Right renal pelvis (tissue), 4 donors: ENCODE data around the gene GRM8. TPM values are rescaled to one million over a fixed set of nuclear protein-coding genes. Genes with fewer than 3 reads are reported as not detected.

Experiments
- DNase-seq, 4 donors: peaks; one replicate each; pipeline ENCODE4 v3.0.0-alpha.2; 2013; ENCODE audit warnings: low read depth in 4 of 4, low spot score in 3 of 4, missing footprints in 1 of 4
- polyA plus RNA-seq, 4 donors: library from polyadenylated mRNA; unstranded; fragments of 120-200 nt; gene quantifications; one replicate each; pipeline ENCODE4 v1.2.1, GENCODE V29; 2013; ENCODE audit not compliant: insufficient read length in 4 of 4

The GRM8 gene
- polyA plus RNA-seq, 4 donors, result 7.0 to 10.0 (median 8.9) TPM

DNA sequence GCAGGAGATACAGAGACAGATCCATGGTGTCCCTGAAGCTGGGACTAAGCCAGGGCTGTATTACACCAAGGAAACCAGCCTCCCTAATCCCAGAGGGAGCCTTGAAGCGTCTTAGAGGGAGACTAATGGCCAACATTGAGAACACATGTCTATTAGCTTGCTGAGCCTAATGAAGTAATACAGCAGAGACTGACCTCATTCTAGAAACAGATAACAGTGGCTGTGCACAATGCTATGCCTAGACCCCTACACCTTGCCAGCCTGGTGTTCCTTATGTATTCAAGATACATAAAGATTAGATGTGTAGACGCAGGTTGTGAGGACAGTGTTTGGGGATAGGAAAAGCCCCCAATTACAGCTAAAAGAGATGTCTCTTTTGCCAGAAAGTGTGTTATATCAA lies 19.1 kb downstream of the GRM8 start:
- DNase-seq, result no peak

DNA sequence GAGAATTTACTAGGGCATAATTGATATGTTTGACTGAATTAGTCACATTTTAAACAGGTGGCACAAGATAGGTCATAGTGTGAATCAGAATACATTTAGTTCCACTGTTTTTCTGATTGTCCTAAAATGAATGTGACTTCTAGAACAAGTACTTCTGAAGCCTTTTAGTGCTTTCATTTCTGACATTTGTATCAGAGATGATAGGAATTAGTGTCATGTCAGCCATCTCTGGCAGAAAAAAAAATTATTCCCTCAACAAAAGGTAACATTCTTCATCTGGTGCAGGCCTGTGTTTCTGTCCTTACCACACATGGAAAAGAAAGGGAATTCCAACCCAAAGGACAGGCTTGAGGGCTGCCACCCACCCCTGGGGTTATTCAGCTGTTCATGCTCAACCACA lies 21.3 kb downstream of the GRM8 start:
- no peak for DNase-seq

DNA sequence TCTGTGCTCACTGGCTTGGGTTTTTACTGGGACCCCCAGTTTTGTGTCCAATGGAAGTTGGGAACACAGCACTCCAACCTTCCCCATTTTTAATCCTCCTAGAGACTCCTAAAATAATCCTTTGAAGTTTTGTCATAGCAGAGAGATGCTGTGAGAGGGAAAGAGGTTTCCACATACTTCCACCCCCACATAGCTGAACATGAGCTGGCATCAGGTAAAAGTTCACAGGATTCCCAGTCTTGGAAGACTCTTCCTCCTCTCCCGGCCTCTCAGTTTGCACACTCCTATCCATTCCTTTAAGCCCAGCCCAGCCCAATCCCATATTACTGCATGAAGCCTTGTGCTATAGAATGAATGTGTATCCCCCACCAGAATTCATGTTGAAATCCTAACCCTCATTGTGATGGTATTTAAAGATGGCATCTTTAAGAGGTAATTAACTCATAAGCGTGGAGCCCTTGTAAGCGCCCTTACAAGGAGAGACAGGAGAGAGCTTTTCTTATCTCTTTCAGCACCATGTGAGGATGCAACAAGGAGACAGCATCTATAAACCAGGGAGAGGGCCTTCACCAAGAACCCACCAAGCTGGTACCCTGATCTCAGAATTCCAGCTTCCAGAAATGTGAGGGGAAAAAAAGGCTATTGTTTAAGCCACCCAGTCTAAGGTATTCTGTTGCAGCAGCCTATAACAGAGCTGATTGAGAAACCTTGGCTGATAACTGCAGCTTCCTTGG lies 22.4 kb downstream of the GRM8 start:
- DNase-seq, result no peak

DNA sequence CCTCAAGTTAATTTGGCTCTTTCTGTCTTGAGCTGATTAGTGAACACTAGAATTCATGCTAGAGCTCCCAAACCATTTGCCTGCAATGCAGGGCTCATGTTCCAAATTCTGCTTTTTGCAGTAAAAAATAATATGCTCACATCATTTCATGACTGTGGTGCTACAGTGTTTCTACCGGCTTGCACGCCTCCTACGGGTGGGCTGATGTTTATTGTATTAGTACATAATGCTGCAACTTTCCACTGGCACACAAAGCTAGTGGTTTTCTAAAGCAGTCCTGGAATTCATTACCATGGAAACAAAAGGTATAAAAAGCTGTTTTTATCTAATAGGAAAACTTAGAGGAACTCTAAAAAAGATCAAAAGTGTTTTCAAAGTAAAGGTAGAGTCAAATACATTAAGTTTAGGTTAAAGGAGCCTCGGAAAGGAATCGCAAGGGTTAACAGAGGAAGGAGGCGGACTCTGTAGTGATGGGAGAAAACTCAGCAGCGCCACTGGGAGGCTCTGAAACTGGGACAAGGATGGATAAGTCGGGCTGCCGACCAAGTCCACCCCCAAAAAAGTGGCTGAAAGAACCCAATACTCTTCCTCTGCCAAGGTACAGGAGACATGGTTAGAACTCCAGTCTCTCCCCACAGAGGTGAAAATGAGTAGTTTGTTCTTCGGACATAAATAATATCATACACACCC lies 25.9 kb downstream of the GRM8 start:
- no peak for DNase-seq

DNA sequence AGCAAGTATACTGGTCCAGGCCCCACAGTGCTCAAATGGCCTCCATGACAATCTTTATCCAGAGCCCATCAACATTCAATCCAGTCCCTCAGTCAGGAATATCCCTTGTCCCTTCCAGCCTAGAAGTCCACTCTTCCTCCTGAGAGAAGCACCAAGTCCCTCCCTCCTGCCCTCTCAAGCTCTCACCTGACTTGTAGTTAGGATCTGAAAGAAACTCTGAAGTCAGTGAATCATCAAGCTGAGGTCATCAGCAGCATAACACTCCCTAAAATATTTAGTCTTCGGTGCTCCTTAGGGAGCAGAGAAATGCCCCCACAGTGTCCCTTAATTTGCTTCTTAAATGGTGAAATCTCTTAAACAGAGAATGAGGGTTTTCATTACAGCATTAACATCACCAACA lies 31.0 kb downstream of the GRM8 start:
- no peak for DNase-seq

DNA sequence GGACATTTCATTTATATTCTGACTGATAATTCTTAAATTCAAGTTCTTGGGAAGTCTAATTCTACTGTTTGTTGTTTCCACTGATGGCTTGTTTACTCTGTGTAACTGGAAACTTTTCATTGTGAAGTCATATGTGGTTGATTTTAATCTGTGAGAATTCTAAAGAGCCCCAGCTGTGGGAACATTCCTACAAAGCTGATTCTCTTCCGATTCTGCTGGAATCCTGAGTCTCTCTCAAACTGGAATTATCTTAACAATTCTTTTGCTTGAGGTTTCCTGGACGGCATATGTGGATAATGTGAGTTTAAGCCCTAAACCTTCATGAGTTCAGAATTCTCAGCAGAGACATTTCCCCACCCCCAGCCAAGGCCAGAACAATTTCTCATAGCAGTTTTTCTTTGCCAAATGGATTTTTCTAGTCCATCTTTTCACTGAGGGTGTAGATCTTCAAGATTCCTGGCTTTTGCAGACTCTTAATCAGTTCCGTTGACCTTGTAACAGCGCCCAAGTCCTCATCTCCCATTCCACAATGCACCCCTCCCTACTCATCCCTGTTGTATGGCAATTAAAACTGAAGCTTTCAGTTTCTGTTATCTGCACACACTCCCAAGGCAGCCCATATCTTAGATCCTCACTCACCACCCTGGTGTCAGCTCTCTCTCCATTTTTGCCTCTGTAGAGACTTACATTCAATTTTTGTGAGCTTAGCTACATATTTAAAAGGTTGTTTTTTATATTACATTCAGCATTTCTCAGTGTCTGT lies 37.6 kb downstream of the GRM8 start:
- DNase-seq, result no peak

DNA sequence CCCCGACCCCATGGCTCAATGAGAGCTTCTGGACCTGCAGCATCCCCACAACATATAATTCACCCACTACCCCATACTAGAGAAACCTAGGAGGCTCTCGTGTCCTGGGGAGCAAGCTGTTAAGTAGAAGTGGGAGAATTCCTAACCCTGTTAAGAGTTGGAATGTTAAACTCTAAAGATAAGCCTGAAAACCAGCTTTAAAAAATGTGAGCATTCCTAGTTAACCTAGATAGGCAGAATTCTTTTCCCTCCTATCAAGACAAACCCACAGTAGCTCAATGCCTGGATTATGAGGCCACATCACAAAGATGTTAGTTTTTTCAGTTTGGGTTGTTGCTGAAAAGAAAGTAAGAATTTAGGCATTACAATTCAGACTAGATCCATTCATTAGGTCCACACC lies 42.9 kb downstream of the GRM8 start:
- no peak for DNase-seq

DNA sequence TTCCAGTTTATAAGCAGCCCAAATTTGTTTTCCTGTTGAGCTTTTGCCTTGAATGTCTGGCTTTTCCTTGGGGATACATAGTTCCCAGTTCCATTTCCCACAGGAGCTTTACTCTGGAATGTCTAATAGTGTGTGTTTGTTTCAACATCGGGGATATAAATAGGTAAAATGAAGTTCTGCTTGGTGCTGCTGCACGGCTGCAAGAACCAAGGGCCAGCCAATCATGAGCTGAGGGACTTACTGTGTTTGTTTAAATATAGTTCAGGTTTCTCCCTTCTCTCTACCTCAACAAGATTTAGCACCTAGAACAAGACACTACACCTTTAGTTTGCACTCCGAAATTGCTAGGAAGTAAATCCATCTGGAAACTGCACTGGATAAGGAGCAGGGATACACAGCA lies 43.9 kb downstream of the GRM8 start:
- no peak for DNase-seq

DNA sequence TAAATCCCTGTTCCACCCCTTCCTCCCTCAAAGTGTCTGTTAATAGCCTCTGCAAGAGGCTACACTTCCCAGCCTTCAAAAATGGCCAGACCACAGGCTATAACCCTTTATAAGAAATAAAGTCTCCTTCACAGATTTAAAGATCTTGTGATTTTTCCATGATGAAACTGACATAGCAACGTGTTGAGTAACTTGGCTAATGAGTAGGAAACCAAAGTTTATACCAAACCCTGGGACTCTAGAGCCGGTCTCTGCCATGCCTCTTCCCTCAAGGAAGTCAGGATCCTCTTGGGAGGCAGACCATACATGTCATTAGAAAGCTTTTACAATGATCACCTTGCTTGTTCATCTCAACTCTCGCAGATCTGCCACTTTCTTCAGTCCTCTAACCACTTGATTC lies 44.4 kb downstream of the GRM8 start:
- no peak for DNase-seq

DNA sequence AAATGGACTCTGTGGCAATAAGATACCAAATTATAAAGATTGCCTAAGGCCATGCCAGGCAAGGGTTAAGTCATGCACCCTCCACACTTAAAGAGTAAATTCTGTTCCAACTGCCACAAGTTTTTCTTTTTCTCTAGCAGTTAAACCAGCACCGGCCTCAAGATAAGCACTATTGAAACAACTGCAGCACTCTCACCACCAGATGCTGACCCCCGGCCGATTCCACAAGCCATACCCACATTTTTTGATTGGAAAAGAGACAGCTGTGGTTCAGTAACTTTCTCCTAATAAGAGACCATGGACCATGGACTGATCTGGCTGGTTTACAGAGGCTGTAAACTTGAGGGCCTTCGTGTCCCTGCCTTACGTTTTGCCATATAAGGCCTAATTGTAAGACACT lies 44.9 kb downstream of the GRM8 start:
- no peak for DNase-seq

DNA sequence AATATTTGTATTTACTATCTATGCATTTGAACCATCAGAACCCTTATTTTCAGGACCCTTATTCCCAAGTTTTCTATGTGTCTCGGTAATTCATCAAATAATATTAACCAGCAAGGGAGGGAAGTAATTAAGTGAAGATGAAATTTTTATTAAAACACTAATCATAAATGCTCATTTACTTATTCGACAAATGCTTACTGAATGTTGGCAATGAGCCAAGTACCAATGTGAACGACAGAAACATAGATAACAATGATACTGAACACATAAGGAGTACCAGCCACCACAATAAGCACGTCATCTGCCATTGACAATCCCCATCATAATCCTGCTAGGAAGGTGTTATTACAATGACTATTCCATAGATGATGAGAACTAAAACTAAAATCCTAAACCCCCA lies 45.5 kb downstream of the GRM8 start:
- no peak for DNase-seq

DNA sequence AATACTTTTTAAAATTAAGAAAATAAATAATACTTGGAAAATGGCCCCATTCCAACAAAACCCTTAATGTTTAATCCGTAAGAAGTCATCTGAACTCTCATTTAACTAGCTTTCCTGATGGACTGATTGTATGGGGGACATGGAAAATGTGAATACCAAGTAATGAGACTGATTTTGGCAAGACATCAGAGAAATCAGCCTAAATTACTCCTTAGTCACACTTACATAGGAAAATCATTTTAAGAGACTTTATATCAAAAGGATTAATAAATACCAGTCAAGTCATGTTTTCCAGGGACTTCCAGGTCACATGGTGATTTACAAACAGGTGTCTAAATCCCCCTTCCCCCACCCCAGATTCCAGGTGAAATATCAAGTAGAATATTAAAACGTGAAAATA lies 58.2 kb downstream of the GRM8 start:
- DNase-seq, result peak in 2 of 4 donors; percentile 8 to 13

DNA sequence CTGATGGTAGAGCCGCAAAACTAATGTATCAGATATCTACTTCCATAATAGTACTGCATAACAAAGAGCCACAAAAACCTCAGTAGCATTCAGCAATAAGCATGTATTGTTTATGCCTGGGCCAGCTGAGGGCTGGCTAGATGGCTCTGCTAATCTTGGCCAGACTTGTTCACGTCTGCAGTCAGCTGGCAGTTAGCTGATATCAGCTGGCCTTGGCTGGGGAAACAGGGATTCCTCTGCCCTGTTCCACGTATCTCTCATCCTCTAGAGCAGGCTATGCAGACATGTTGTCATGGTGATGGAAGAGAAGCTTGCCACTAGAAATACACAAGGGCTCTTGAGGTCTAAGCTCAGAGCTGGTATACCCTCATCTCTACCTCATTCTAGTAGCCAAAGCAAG lies 62.9 kb downstream of the GRM8 start:
- no peak for DNase-seq

DNA sequence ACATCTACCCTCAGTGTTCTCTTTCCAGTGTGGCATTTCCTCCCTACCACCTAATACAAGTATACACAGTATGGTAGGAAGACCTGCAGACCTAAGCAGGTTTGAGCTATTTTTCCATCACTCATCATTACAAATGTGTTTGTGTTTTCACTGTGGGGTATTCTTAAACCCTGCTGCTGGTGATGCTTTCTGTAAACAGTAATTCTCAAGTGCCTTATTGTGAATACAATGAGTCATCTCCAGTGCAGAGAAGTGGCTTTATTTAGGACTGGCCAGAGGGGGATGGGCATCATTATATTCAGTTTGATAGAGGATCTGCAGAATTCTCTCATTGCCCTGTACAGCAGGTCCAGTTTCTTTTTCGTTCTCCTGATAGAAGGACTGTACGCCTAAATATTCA lies 63.7 kb downstream of the GRM8 start:
- no peak for DNase-seq

DNA sequence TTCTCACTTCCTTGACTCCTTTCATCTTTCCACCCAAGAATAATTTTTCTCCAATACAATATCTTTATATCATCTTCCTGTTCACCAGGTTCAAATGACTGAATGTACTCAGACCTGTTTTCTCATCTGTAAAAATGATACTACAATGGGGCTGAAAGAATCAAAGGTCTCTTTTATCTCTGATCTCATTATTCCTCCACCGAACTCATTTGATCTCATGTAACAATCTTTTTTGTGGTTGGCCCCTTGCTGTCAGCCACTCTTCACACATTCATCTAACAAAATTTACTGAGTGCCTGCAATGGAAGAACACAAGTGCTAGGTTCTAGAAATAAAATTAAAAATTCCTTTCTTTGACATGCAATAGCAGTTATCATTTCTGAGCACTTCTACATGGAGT lies 65.0 kb downstream of the GRM8 start:
- no peak for DNase-seq

DNA sequence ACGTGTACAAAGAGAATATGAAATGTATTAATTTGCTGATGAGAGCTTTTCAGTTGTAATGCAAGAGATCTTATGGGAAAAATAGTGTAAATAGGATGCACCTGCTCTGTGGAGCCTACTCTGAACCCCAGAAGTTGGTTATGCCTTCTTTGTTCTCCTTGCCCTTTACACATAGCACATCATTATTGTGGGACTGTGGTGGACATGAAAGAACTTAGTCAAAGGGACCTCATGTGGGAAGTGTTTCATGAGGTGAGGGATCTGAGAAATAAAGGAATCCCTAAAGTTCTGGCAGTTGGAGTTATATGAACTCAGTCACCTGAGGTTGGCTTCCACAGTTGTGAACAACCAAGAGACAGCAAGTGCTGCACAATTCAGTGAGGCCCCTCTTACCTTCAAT lies 66.1 kb downstream of the GRM8 start:
- DNase-seq, result no peak

DNA sequence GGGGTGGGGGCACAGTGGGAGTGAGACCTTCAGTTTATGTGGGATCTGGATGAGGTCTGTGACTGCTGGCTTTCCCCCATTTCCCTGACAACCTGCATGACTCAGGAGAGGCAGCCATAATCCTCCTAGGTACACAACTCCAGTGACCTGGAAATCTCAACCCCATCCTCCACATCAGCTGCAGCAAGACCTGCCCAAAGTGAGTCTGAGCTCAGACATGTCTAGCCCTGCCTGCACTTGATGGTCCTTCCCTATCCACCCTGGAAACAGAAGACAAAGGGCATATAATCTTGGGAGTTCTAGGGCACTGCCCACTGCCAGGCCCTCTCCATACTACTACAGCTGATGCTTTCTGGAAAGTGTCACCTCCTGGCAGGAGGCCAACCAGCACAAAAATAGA lies 75.6 kb downstream of the GRM8 start:
- no peak for DNase-seq

DNA sequence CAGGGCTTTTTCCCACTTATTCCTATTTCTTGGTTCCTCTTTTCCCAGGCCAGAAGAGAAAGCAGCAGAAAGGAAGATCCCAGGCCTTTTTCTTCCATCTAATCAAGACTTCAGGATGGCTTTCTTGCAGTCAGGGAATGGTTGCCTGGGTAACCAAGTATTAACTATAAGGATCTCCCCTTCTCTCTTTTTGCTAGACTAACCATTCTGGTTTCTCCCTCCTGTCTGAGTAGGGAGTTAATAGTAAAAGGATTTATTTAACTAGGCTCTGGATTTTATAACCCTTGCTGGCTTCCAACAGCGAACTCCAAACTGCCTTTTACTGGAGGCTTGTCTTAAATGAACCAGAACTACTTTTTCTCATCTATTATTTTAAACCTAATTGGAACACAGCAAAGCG lies 90.4 kb downstream of the GRM8 start:
- no peak for DNase-seq

DNA sequence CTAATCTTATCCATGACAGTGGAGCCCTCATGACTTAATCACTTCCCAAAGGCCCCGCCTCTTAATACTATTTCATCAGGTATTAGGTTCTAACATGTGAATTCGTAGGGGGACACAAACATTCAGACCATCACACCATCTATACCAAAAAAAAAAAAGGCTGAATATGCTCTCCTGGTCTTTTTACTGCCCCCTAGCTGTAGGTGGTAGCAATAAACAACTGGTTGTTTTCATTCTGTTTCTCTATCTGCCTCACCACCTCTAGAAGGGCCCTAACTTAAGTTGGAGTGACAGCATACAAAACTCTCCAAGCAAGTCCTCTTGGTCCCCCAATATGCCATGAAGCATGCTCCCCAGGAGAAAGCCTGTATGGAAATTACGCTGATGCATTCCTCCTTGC lies 94.1 kb downstream of the GRM8 start:
- no peak for DNase-seq

DNA sequence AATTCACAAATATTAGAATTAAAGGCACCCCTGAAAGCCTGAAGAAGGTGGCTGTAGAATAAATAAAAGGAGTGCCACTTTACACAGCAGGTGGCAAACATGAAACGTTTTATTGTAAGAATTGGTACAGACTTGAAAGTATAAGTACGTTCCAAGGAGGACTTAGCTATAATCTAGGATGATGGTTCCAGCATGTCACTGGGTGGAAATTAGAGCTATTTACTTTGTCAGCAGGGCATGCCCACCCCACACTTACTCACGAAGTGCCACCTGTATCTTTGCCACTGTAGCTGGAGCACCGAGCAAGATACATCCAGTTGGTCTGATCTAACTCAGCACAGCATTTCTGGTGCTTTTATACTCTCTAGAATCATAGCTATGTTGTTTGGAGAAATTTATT lies 97.8 kb downstream of the GRM8 start:
- DNase-seq, result no peak

DNA sequence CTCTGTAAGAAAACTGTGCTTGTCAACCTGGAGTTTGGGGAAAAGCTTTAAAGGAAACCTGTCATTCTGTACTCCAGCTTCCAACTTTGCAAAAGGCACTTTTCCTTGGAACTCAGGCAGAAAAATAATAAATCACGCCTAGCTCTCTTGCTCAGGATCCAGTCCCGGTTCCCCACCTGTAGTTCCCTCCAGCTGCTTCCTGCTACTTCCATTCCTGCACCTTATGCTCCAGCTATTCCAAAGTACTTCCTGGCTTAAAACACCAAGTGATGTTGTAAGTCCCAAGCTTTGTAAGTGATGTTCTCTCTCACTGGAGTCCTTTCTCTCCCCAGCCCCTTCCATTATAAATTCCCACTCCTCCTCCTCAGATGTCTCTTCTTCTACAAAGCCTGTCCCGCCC lies 98.6 kb downstream of the GRM8 start:
- no peak for DNase-seq

DNA sequence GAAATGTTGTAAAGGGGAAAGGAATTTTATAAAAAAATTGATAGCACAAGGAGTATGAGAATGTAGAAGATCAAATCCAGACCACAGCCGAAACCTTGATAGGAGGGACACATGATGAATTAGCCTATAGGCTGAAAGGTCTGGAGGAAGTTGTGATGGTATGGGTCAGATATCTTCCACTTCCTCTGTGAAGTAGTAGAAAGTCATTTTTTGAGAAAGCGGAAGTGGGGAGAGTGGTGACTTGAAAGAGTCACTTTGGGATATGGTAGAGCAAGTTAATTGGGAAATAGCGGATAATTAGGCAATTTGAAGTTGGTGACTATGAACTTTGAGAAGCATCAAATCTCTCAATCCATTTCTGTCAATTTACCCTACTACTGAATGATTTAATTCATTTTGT lies 99.4 kb downstream of the GRM8 start:
- no peak for DNase-seq
